Keratinocyte (primary cell): ENCODE data around the gene DNAAF8.

Experiments
- CTCF ChIP-seq, 3 experiments: IDR thresholded peaks in 1 of 3; conservative IDR thresholded peaks in 1 of 3; optimal IDR thresholded peaks in 1 of 3; 2 replicates in 2 of 3; 3 replicates in 1 of 3; pipeline versions ENCODE3 to v1.5.1; 2011; ENCODE audit warnings: low read length in 3 of 3, mild to moderate bottlenecking in 3 of 3, moderate library complexity in 2 of 3, control low read depth in 1 of 3, inconsistent platforms in 1 of 3; ENCODE audit not compliant: insufficient read depth in 2 of 3; ENCODE audit errors: extremely low read depth in 1 of 3
- EZH2 ChIP-seq: IDR thresholded peaks from one replicate; pipeline ENCODE4 v1.6.1; 2012; ENCODE audit warnings: inconsistent platforms, mild to moderate bottlenecking, low read length, moderate library complexity

DNA sequence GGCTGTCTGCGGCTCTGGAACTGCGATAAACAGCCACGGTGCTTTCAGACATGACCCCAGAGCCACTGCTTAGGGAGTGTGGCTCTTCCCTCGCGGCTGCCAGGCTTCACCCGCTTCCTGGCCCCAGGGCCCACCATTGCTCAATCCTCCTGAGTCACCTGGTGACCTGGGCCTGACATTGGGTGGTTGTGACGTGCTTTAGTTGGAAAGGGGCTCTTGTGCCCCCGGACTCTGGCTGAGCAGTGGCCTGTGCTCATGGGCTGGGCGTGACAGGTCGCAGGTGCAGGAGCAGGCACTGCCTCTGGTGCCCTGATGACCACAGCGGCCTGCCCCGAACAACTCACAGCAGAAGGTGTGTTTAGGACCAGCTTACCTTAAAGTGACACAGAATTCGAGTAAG, 49.6 kb upstream of the DNAAF8 start:
- no peak for TF ChIP-seq CTCF (optimal IDR thresholded peaks at IDR 0.05 in 1 of 3, IDR thresholded peaks at IDR 0.05 in 1 of 3, conservative IDR thresholded peaks at IDR 0.05 in 1 of 3; ENCODE audit: extremely low read depth in 1 of 3, insufficient read depth in 2 of 3, low read length in 3 of 3)
- TF ChIP-seq EZH2: no peak
